Measurements from ENCODE around the gene TMEM179B.

DNA sequence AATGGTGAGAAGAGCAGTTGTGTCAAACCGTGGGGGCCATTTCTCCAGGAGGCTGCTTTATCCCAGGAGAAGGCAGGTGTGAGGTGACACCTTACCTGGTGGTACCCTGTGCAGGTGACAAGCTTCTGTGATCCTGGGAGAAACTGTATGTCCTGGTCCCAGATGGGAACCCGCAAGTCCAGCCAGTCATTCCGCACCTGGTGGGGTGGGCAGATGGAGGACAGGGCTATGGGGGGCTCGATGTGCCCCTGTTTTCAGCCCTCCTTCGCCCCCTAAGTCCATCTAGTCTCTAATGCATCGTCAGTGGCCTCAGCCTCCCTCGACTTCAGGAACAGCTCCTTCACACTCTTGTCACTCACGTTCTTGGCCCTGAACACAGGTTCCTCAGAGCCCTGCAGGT lies 48.1 kb downstream of the TMEM179B start:
- TF ChIP-seq POLR2A (IDR thresholded peaks at IDR 0.05; ENCODE audit: low read depth, low read length) = no peak
- TF ChIP-seq POLR2AphosphoS5 (IDR thresholded peaks at IDR 0.05; ENCODE audit: low read depth, low read length) = no peak

Measured in GM12892 (cell line).